Endothelial cell of umbilical vein (primary cell): ENCODE measurements around the gene TNNT3.

Experiments
- EZH2 ChIP-seq: IDR thresholded peaks from 2 replicates; pipeline ENCODE4 v1.6.1; 2012; ENCODE audit warnings: borderline replicate concordance, low read depth, mild to moderate bottlenecking, moderate library complexity, low read length, inconsistent platforms; ENCODE audit not compliant: severe bottlenecking
- FOS ChIP-seq: IDR thresholded peaks from 2 replicates; pipeline ENCODE4 v1.6.1; 2011; ENCODE audit warnings: mild to moderate bottlenecking, low read length, moderate library complexity, borderline replicate concordance; ENCODE audit not compliant: insufficient read depth
- JUN ChIP-seq: IDR thresholded peaks from 2 replicates; pipeline ENCODE4 v1.6.1; 2011; ENCODE audit warnings: borderline replicate concordance, low read depth; ENCODE audit not compliant: insufficient read length, insufficient read depth
- POLR2A ChIP-seq: IDR thresholded peaks from 2 replicates; pipeline ENCODE4 v1.6.1; 2012; ENCODE audit warnings: low read depth, mild to moderate bottlenecking, control low read depth, low read length
- POLR2AphosphoS5 ChIP-seq: IDR thresholded peaks from 2 replicates; pipeline ENCODE4 v1.6.1; 2012; ENCODE audit warnings: low read depth, mild to moderate bottlenecking, control low read depth, low read length, moderate library complexity; ENCODE audit not compliant: insufficient read depth
- TF ChIP-seq, protein P1 (sequence below), 2 donors: IDR thresholded peaks; 1 replicate in 1 of 2; 2 replicates in 1 of 2; pipeline ENCODE4 v1.5.1; 2011; ENCODE audit warnings: low read length in 2 of 2, mild to moderate bottlenecking in 2 of 2, moderate library complexity in 2 of 2, control low read depth in 1 of 2, inconsistent platforms in 1 of 2, low read depth in 1 of 2; ENCODE audit not compliant: insufficient read depth in 1 of 2; ENCODE audit errors: extremely low read depth in 1 of 2
- TF ChIP-seq, protein P2 (sequence below): IDR thresholded peaks from 2 replicates; pipeline ENCODE4 v1.6.1; 2011; ENCODE audit not compliant: insufficient read depth, insufficient read length

DNA sequence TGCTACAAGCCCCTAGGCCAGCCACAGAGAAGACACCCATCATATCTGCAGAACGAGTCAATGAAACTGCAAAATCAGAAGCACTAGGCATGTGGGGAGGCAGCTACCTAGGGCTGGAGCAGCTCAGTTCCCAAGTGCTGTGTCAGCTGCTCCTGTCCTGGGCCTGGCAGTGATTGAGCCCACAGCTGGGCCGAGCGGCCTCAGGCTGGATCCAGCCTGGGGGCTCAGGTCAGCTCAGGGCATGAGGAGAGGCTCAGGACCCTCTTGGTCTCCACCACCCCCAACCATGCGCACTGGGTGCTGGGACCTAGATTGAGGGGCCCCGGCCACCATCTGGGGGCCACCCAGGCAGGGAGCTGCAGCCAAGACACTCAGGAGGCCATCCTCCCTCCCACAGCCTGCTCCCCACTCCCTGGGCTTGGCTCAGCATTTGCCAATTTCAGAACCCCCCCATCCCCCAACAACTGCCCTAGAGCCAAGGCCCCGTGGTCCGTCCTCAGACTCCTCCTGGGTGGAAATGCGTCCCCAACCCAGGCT is 2.4 kb upstream of the TNNT3 start:
- TF ChIP-seq, protein P1, sequence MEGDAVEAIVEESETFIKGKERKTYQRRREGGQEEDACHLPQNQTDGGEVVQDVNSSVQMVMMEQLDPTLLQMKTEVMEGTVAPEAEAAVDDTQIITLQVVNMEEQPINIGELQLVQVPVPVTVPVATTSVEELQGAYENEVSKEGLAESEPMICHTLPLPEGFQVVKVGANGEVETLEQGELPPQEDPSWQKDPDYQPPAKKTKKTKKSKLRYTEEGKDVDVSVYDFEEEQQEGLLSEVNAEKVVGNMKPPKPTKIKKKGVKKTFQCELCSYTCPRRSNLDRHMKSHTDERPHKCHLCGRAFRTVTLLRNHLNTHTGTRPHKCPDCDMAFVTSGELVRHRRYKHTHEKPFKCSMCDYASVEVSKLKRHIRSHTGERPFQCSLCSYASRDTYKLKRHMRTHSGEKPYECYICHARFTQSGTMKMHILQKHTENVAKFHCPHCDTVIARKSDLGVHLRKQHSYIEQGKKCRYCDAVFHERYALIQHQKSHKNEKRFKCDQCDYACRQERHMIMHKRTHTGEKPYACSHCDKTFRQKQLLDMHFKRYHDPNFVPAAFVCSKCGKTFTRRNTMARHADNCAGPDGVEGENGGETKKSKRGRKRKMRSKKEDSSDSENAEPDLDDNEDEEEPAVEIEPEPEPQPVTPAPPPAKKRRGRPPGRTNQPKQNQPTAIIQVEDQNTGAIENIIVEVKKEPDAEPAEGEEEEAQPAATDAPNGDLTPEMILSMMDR (IDR thresholded peaks at IDR 0.05; ENCODE audit: extremely low read depth in 1 of 2, insufficient read depth in 1 of 2, low read depth in 1 of 2, low read length in 2 of 2), result no peak
- TF ChIP-seq EZH2, result no peak
- TF ChIP-seq, protein P2, sequence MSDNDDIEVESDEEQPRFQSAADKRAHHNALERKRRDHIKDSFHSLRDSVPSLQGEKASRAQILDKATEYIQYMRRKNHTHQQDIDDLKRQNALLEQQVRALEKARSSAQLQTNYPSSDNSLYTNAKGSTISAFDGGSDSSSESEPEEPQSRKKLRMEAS, result no peak
- TF ChIP-seq POLR2A, result no peak
- no peak for TF ChIP-seq FOS
- TF ChIP-seq POLR2AphosphoS5, result no peak
- no peak for TF ChIP-seq JUN
